ENCODE measurements around the gene ORC6. TPM values are rescaled to one million over a fixed set of nuclear protein-coding genes. Genes with fewer than 3 reads are reported as not detected.

Gene ORC6
- total RNA-seq, 1 experiment from 2014 or later = 27.4 TPM

GRCh38 chr16:46737621-46738214 lies 48.3 kb downstream of the ORC6 start:
- no peak for DNase-seq
- no peak overlapping the region for H3K4me2 ChIP-seq
- H3K4me3 ChIP-seq = no peak overlapping the region
- intact Hi-C loops (cut with micrococcal nuclease; ENCODE audit: unreplicated experiment) = no loop called here
- CTCF ChIA-PET = interaction anchor here (0.6 kb wide), 1 partner anchor 70 kb away, joined by 8 read pairs; no protein-coding TSS in a partner anchor
- POLR2A ChIA-PET (ENCODE audit: unreplicated experiment) = no interaction called here
- no peaks in the 10 kb centered on the region for H3K4me1 ChIP-seq (replicated peaks; ENCODE audit: insufficient read depth)
- no peaks in the 10 kb centered on the region for H3K36me3 ChIP-seq (ENCODE audit: low read depth)
- TF ChIP-seq EZH2 (IDR thresholded peaks at IDR 0.05; ENCODE audit: low read depth) (no peak), CTCF (conservative IDR thresholded peaks at IDR 0.05) (no peak)
- no peaks in the 10 kb centered on the region for H3F3A ChIP-seq (ENCODE audit: insufficient read depth, low read depth)
- no TSS peak for BruUV-seq (replicated peaks)
- H3K27ac ChIP-seq = no peak overlapping the region
- no peaks in the 10 kb centered on the region for H3K9me2 ChIP-seq (ENCODE audit: insufficient read depth)
- H3K27me3 ChIP-seq (ENCODE audit: insufficient read depth, low read depth) = peaks cover 9% of the 10 kb centered on the region; the same call in 1 of the 2 replicates
- no peak overlapping the region for H2AFZ ChIP-seq
- no peaks in the 10 kb centered on the region for H3K9me3 ChIP-seq (ENCODE audit: insufficient read depth, low read depth)
- no peaks in the 10 kb centered on the region for H3K79me2 ChIP-seq (ENCODE audit: low read depth)
- H4K20me1 ChIP-seq (ENCODE audit: insufficient read depth) = no peaks in the 10 kb centered on the region

DNA sequence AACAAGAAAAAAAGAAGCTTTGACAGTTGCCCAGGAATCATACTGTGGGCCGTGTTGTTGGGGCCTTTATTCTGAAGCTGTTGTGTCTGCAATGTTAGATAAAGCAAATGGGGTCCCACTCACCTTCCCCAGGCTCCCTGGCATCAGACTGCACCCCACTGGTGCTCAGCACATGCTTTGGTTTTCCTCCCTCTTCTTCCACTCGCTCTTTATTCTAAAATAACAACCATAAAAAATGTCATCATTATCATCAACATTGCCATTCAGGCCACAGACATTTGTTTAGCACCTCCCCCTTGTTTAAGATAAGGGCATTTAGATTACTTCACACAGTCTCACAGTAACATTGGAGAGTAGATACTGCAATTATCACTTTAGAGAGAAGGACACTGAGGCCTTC lies 50.5 kb downstream of the ORC6 start:
- no peaks in the 10 kb centered on the region for H3K79me2 ChIP-seq (ENCODE audit: low read depth)
- ChIA-PET CTCF (no interaction called here), POLR2A (ENCODE audit: unreplicated experiment) (no interaction called here)
- H3K9me2 ChIP-seq (ENCODE audit: insufficient read depth) = no peaks in the 10 kb centered on the region
- TF ChIP-seq CTCF (conservative IDR thresholded peaks at IDR 0.05) = no peak
- no peak for TF ChIP-seq EZH2 (IDR thresholded peaks at IDR 0.05; ENCODE audit: low read depth)
- no peak for DNase-seq
- H3K9me3 ChIP-seq (ENCODE audit: insufficient read depth, low read depth) = no peaks in the 10 kb centered on the region
- no peaks in the 10 kb centered on the region for H3K36me3 ChIP-seq (ENCODE audit: low read depth)
- H3K4me1 ChIP-seq (replicated peaks; ENCODE audit: insufficient read depth) = no peaks in the 10 kb centered on the region
- H3K4me2 ChIP-seq = no peak overlapping the region
- H3K27ac ChIP-seq = no peak overlapping the region
- no peak overlapping the region for H3K4me3 ChIP-seq
- H3K27me3 ChIP-seq (ENCODE audit: insufficient read depth, low read depth) = no peaks in the 10 kb centered on the region
- no peak overlapping the region for H2AFZ ChIP-seq
- intact Hi-C loops (cut with micrococcal nuclease; ENCODE audit: unreplicated experiment) = no loop called here
- H4K20me1 ChIP-seq (ENCODE audit: insufficient read depth) = no peaks in the 10 kb centered on the region
- H3F3A ChIP-seq (ENCODE audit: insufficient read depth, low read depth) = no peaks in the 10 kb centered on the region
- BruUV-seq (replicated peaks) = no TSS peak

GRCh38 chr16:46743232-46743719 lies 53.8 kb downstream of the ORC6 start:
- DNase-seq = no peak
- no peak overlapping the region for H2AFZ ChIP-seq

More at GRCh38 chr16:46743232-46743719, 53.8 kb downstream of the ORC6 start:
- H3K9me2 ChIP-seq (ENCODE audit: insufficient read depth) = no peaks in the 10 kb centered on the region
- ChIA-PET POLR2A (ENCODE audit: unreplicated experiment) (no interaction called here), CTCF (no interaction called here)
- H3K4me2 ChIP-seq = no peak overlapping the region
- no peaks in the 10 kb centered on the region for H3K79me2 ChIP-seq (ENCODE audit: low read depth)
- intact Hi-C loops (cut with micrococcal nuclease; ENCODE audit: unreplicated experiment) = no loop called here
- no peaks in the 10 kb centered on the region for H4K20me1 ChIP-seq (ENCODE audit: insufficient read depth)
- TF ChIP-seq EZH2 (IDR thresholded peaks at IDR 0.05; ENCODE audit: low read depth) (no peak), CTCF (conservative IDR thresholded peaks at IDR 0.05) (no peak)
- H3K4me1 ChIP-seq (replicated peaks; ENCODE audit: insufficient read depth) = no peaks in the 10 kb centered on the region
- no peak overlapping the region for H3K27ac ChIP-seq
- H3K27me3 ChIP-seq (ENCODE audit: insufficient read depth, low read depth) = no peaks in the 10 kb centered on the region
- H3F3A ChIP-seq (ENCODE audit: insufficient read depth, low read depth) = no peaks in the 10 kb centered on the region
- H3K36me3 ChIP-seq (ENCODE audit: low read depth) = no peaks in the 10 kb centered on the region
- no TSS peak for BruUV-seq (replicated peaks)
- H3K4me3 ChIP-seq = no peak overlapping the region
- no peaks in the 10 kb centered on the region for H3K9me3 ChIP-seq (ENCODE audit: insufficient read depth, low read depth)
